Stimulated activated CD8-positive, alpha-beta memory T cell treated with anti-CD3 and anti-CD28 coated beads, Interleukin-4, amount 100 ng/mL, for 4 hours (primary cell): Measurements from ENCODE around the gene NDUFAF5.
"Not testable (repeated sequence)": the region's sequence is repeated elsewhere in the genome, so short reads cannot be mapped to it uniquely, and the experiment has no call there.

ENCODE experiments used
- DNase-seq, 2 donors: peaks; one replicate each; pipeline ENCODE4 v3.0.0-alpha.2; 2020; ENCODE audit warnings: low read depth in 2 of 2, low spot score in 1 of 2

Gene NDUFAF5

GRCh38 chr20:13784893-13785715 is at the start of gene NDUFAF5, which contains the start of gene ESF1:
Gene NDUFAF5, plus strand, starts transcription at chr20:13785028. Its CDS starts 41 bp downstream, at chr20:13785069.
Gene ESF1, minus strand, starts transcription at chr20:13784919. Its CDS starts 1,779 bp downstream, at chr20:13783140.
- peak; percentile 85 to 86 for DNase-seq

- no peak for DNase-seq
Measured at GRCh38 chr20:13735826-13736225, 49.0 kb upstream of the NDUFAF5 start.

- DNase-seq, result no peak
Measured at GRCh38 chr20:13736436-13737191, 48.2 kb upstream of the NDUFAF5 start.

- not testable (repeated sequence) for DNase-seq
Measured at GRCh38 chr20:13738187-13738586, 46.6 kb upstream of the NDUFAF5 start.

GRCh38 chr20:13739731-13740649 is 44.8 kb upstream of the NDUFAF5 start:
- DNase-seq, result no peak

- no peak for DNase-seq
Measured at GRCh38 chr20:13741879-13742278, 42.9 kb upstream of the NDUFAF5 start.

GRCh38 chr20:13744352-13744751 is 40.5 kb upstream of the NDUFAF5 start:
- DNase-seq, result no peak

GRCh38 chr20:13745784-13746183 is 39.0 kb upstream of the NDUFAF5 start:
- no peak for DNase-seq

GRCh38 chr20:13749811-13750210 is 35.0 kb upstream of the NDUFAF5 start:
- no peak for DNase-seq

- DNase-seq, result no peak
Measured at GRCh38 chr20:13753436-13754036, 31.3 kb upstream of the NDUFAF5 start.

GRCh38 chr20:13755809-13756208 is 29.0 kb upstream of the NDUFAF5 start:
- no peak for DNase-seq

GRCh38 chr20:13756551-13756950 is 28.3 kb upstream of the NDUFAF5 start:
- no peak for DNase-seq

GRCh38 chr20:13758884-13759283 is 25.9 kb upstream of the NDUFAF5 start:
- no peak for DNase-seq

- not testable (repeated sequence) for DNase-seq
Measured at GRCh38 chr20:13760451-13760946, 24.3 kb upstream of the NDUFAF5 start.

GRCh38 chr20:13765299-13765698 is 19.5 kb upstream of the NDUFAF5 start:
- no peak for DNase-seq

- no peak for DNase-seq
Measured at GRCh38 chr20:13765868-13766416, 18.9 kb upstream of the NDUFAF5 start.

GRCh38 chr20:13770141-13770540 is 14.7 kb upstream of the NDUFAF5 start:
- no peak for DNase-seq

GRCh38 chr20:13771853-13772453 is 12.9 kb upstream of the NDUFAF5 start:
- DNase-seq, result no peak

- DNase-seq, result no peak
Measured at GRCh38 chr20:13772529-13772928, 12.3 kb upstream of the NDUFAF5 start.

GRCh38 chr20:13775867-13776266 is 9.0 kb upstream of the NDUFAF5 start:
- no peak for DNase-seq
